OCI-LY7 (cell line): Measurements from ENCODE around the gene NFIA.

Experiments
- EZH2phosphoT487 ChIP-seq: fragments of 200-600 bp; sonication (generic); IDR thresholded peaks from 2 replicates; pipeline ENCODE4 v1.6.1; 2018; ENCODE audit warnings: low read depth, borderline replicate concordance, mild to moderate bottlenecking, mixed run types, antibody characterized with exemption, low read length, moderate library complexity, mixed read lengths
- TF ChIP-seq, protein P1 (sequence below): fragments of 200-600 bp; sonication (generic); conservative IDR thresholded peaks from 2 replicates; pipeline ENCODE4 v1.5.1; 2014; ENCODE audit warnings: mild to moderate bottlenecking, antibody characterized with exemption, low read length, moderate library complexity, mixed read lengths

DNA sequence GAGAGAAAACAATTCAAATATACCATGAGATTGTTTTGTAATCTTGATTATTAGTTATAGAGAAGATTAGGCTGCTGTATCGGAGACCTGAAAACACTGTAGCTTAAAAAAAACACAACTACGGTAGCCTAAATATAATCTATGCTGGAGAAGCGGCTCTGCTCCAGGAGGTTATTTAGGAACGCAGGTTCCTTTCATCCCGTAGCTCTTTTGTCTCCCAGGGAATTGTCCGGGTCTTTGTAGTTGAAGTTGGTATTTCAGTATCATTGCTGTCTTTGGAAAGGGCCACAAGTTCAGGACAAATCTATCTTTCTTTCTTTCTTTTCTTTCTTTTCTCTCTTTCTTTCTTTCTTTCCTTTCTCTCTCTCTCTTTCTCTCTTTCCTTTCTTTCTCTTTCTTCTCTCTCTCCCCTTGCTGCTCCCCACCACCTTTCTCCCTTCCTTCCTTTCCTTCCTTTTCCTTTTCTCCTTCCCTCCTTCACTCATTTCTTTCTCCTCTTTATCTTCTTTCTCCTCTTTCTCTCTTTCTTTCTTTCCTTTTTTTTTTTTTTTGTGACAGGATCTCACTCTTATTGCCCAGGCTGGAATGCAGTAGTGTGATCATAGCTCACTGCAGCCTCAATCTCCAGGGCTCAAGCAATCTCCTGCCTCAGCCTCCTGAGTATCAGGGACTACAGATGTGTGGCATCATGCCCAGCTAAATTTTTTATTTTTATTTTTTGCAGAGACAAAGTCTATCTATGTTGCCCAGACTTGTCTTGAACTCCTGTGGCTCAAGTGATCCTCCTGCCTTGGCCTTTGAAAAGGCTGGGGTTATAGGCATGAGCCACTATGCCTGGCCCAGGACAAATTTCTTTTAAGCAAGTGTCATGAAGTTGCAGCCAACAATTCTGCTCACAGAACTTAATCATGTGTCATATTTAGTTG lies 10.9 kb upstream of the NFIA start:
- TF ChIP-seq, protein P1, sequence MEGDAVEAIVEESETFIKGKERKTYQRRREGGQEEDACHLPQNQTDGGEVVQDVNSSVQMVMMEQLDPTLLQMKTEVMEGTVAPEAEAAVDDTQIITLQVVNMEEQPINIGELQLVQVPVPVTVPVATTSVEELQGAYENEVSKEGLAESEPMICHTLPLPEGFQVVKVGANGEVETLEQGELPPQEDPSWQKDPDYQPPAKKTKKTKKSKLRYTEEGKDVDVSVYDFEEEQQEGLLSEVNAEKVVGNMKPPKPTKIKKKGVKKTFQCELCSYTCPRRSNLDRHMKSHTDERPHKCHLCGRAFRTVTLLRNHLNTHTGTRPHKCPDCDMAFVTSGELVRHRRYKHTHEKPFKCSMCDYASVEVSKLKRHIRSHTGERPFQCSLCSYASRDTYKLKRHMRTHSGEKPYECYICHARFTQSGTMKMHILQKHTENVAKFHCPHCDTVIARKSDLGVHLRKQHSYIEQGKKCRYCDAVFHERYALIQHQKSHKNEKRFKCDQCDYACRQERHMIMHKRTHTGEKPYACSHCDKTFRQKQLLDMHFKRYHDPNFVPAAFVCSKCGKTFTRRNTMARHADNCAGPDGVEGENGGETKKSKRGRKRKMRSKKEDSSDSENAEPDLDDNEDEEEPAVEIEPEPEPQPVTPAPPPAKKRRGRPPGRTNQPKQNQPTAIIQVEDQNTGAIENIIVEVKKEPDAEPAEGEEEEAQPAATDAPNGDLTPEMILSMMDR: no peak
- no peak for TF ChIP-seq EZH2phosphoT487
